ENCODE results near the gene GATA2.

GATA2 gene

DNA sequence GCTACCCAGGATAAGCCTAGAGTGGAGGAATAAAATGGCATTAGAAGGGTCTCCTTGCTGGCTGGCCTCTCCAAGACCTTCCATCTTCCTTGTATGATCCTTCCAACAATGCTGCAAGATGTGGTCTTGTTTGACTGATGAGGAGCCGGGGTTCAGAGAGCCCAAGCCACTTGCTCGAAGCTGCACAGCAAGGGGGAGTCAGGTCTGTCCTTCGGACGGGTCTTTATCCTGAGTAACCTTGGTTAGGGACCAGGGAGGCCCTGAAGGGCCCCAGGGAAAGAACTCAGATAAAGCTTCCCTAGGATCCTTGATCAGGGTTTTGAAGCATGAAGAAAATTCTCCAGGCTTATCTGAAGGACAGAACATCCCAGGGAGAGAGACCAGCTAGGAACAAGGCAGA, 19.3 kb downstream of the GATA2 start:
- Histone ChIP-seq H2AFZ (ENCODE audit: low read length) (no peak overlapping the region), H3K9me3 (ENCODE audit: insufficient read depth, low read depth, low read length) (no peaks in the 10 kb centered on the region), H3K4me1 (ENCODE audit: insufficient read depth, low read length, poor library complexity, severe bottlenecking) (peaks cover 3% of the 10 kb centered on the region), H3K4me3 (ENCODE audit: low read length, poor library complexity, severe bottlenecking) (no peak overlapping the region), H3F3A (ENCODE audit: low read depth) (no peaks in the 10 kb centered on the region), H3K4me2 (ENCODE audit: low read depth, low read length, poor library complexity, severe bottlenecking) (no peak overlapping the region), H4K20me1 (ENCODE audit: insufficient read depth, low read length, poor library complexity, severe bottlenecking) (no peaks in the 10 kb centered on the region), H3K9ac (ENCODE audit: low read depth, low read length, poor library complexity, severe bottlenecking) (no peak overlapping the region), H3K79me2 (ENCODE audit: insufficient read depth, low read length) (no peaks in the 10 kb centered on the region), H3K36me3 (ENCODE audit: insufficient read depth, low read length) (no peaks in the 10 kb centered on the region), H3K27me3 (ENCODE audit: insufficient read depth, low read length, poor library complexity, severe bottlenecking) (no peaks in the 10 kb centered on the region), H3K9me2 (replicated peaks; ENCODE audit: low read depth, low read length) (no peaks in the 10 kb centered on the region)
- no peak for TF ChIP-seq EZH2phosphoT487 (IDR thresholded peaks at IDR 0.05; ENCODE audit: borderline replicate concordance)
- TF ChIP-seq, protein P1, sequence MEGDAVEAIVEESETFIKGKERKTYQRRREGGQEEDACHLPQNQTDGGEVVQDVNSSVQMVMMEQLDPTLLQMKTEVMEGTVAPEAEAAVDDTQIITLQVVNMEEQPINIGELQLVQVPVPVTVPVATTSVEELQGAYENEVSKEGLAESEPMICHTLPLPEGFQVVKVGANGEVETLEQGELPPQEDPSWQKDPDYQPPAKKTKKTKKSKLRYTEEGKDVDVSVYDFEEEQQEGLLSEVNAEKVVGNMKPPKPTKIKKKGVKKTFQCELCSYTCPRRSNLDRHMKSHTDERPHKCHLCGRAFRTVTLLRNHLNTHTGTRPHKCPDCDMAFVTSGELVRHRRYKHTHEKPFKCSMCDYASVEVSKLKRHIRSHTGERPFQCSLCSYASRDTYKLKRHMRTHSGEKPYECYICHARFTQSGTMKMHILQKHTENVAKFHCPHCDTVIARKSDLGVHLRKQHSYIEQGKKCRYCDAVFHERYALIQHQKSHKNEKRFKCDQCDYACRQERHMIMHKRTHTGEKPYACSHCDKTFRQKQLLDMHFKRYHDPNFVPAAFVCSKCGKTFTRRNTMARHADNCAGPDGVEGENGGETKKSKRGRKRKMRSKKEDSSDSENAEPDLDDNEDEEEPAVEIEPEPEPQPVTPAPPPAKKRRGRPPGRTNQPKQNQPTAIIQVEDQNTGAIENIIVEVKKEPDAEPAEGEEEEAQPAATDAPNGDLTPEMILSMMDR (conservative IDR thresholded peaks at IDR 0.05; ENCODE audit: low read length) = no peak

DNA sequence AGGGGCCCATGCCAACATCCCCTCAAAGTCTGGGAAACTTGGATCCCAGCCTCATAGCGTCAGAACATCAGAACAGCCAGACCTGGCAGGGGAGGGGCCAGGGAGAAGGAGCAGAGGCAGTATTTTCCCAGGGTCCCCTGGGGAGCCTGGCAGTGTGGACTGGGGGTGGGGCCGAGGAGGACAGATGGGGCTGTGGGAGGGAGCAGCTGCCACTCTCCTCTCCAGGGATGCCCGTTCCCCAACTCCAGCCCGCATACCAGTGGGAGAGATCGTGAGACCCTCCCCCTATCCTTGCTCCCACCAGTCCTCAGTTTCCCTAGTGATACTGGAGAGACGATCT, 19.9 kb downstream of the GATA2 start:
- no peak overlapping the region for H2AFZ ChIP-seq (ENCODE audit: low read length)
- H3K4me2 ChIP-seq (ENCODE audit: low read depth, low read length, poor library complexity, severe bottlenecking) = no peak overlapping the region
- H3K27me3 ChIP-seq (ENCODE audit: insufficient read depth, low read length, poor library complexity, severe bottlenecking) = no peaks in the 10 kb centered on the region
- H3K4me1 ChIP-seq (ENCODE audit: insufficient read depth, low read length, poor library complexity, severe bottlenecking) = peaks cover 3% of the 10 kb centered on the region
- no peaks in the 10 kb centered on the region for H3K36me3 ChIP-seq (ENCODE audit: insufficient read depth, low read length)
- TF ChIP-seq EZH2phosphoT487 (IDR thresholded peaks at IDR 0.05; ENCODE audit: borderline replicate concordance) = no peak
- TF ChIP-seq, protein P1 (conservative IDR thresholded peaks at IDR 0.05; ENCODE audit: low read length) = no peak
- no peaks in the 10 kb centered on the region for H4K20me1 ChIP-seq (ENCODE audit: insufficient read depth, low read length, poor library complexity, severe bottlenecking)
- H3F3A ChIP-seq (ENCODE audit: low read depth) = no peaks in the 10 kb centered on the region
- H3K4me3 ChIP-seq (ENCODE audit: low read length, poor library complexity, severe bottlenecking) = no peak overlapping the region
- H3K9ac ChIP-seq (ENCODE audit: low read depth, low read length, poor library complexity, severe bottlenecking) = no peak overlapping the region
- H3K9me2 ChIP-seq (replicated peaks; ENCODE audit: low read depth, low read length) = no peaks in the 10 kb centered on the region
- no peaks in the 10 kb centered on the region for H3K79me2 ChIP-seq (ENCODE audit: insufficient read depth, low read length)
- H3K9me3 ChIP-seq (ENCODE audit: insufficient read depth, low read depth, low read length) = no peaks in the 10 kb centered on the region

DNA sequence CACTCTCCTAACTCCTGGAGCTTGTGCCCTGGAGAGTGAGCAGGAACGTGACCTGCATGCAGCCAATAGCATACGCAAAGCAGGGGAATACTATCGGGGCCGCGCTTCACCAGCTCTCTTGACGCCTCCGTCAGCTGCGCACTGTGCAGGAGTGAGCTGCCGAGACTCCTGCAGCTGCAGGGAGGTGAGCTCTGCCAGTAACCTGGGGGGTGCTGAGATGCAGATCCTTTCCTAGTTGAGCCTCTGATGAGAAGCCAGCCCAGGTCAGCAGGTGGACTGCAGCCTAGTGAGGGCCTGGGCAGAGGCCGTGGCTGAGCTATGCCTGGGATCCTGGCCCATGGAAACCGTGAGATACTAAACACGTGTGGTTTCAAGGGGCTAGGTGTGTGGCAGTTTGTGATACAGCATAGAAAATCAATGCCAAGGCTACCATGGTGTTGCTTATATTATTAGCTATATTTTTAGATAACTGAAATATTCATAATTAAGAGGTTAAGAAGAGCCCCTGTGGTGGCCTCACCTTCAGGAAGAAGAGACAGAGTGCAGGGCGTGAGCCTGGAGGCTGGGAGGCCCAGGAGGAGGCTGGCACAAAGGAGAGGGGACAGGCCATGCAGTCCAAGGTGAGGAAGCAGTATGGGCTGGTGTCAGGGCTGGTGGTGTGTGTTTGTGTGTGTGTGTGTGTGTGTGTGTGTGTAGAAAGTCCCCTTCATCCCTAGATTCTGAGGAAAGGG, 20.4 kb downstream of the GATA2 start:
- Histone ChIP-seq H3K9me3 (ENCODE audit: insufficient read depth, low read depth, low read length) (no peaks in the 10 kb centered on the region), H2AFZ (ENCODE audit: low read length) (no peak overlapping the region), H3K4me1 (ENCODE audit: insufficient read depth, low read length, poor library complexity, severe bottlenecking) (peaks cover 3% of the 10 kb centered on the region), H3K36me3 (ENCODE audit: insufficient read depth, low read length) (no peaks in the 10 kb centered on the region), H4K20me1 (ENCODE audit: insufficient read depth, low read length, poor library complexity, severe bottlenecking) (no peaks in the 10 kb centered on the region), H3K27me3 (ENCODE audit: insufficient read depth, low read length, poor library complexity, severe bottlenecking) (no peaks in the 10 kb centered on the region), H3K4me2 (ENCODE audit: low read depth, low read length, poor library complexity, severe bottlenecking) (no peak overlapping the region), H3K9me2 (replicated peaks; ENCODE audit: low read depth, low read length) (no peaks in the 10 kb centered on the region), H3K4me3 (ENCODE audit: low read length, poor library complexity, severe bottlenecking) (no peak overlapping the region), H3K9ac (ENCODE audit: low read depth, low read length, poor library complexity, severe bottlenecking) (no peak overlapping the region), H3K79me2 (ENCODE audit: insufficient read depth, low read length) (no peaks in the 10 kb centered on the region), H3F3A (ENCODE audit: low read depth) (no peaks in the 10 kb centered on the region)
- no peak for TF ChIP-seq EZH2phosphoT487 (IDR thresholded peaks at IDR 0.05; ENCODE audit: borderline replicate concordance)
- TF ChIP-seq, protein P1 (conservative IDR thresholded peaks at IDR 0.05; ENCODE audit: low read length) = no peak

Data from Loucy (cell line).